Loucy (cell line): Measurements from ENCODE around the gene RAF1.

Source experiments
- H2AFZ ChIP-seq: fragments of 200-600 bp; sonication (generic); 2 replicates; pipeline ENCODE4 v1.6.0; 2016; ENCODE audit warnings: antibody characterized with exemption, mild to moderate bottlenecking, low read length, moderate library complexity
- H3F3A ChIP-seq: fragments of 200-600 bp; 2 replicates; pipeline ENCODE4 v1.6.0; 2016; ENCODE audit warnings: antibody characterized with exemption, low read depth, mild to moderate bottlenecking
- H3K27me3 ChIP-seq: fragments of 200-600 bp; sonication (generic); 2 replicates; pipeline ENCODE4 v1.6.1; 2014; ENCODE audit warnings: low read length, mild to moderate bottlenecking; ENCODE audit not compliant: insufficient read depth, poor library complexity, severe bottlenecking
- H3K36me3 ChIP-seq: fragments of 200-600 bp; sonication (generic); 2 replicates; pipeline ENCODE4 v1.6.1; 2016; ENCODE audit warnings: low read length; ENCODE audit not compliant: insufficient read depth
- H3K4me1 ChIP-seq: fragments of 200-600 bp; sonication (generic); 2 replicates; pipeline ENCODE4 v1.5.1; 2014; ENCODE audit warnings: low read length, mild to moderate bottlenecking; ENCODE audit not compliant: insufficient read depth, poor library complexity, severe bottlenecking
- H3K4me2 ChIP-seq: fragments of 200-600 bp; sonication (generic); 2 replicates; pipeline ENCODE4 v1.6.0; 2014; ENCODE audit warnings: antibody characterized with exemption, low read length, low read depth, mild to moderate bottlenecking; ENCODE audit not compliant: poor library complexity, severe bottlenecking
- H3K4me3 ChIP-seq: fragments of 200-600 bp; sonication (generic); 2 replicates; pipeline ENCODE4 v1.5.1; 2014; ENCODE audit warnings: low read length, mild to moderate bottlenecking, mixed read lengths; ENCODE audit not compliant: poor library complexity, severe bottlenecking
- H3K79me2 ChIP-seq: fragments of 200-600 bp; sonication (generic); 2 replicates; pipeline ENCODE4 v1.6.1; 2014; ENCODE audit warnings: low read length; ENCODE audit not compliant: insufficient read depth
- H3K9ac ChIP-seq: fragments of 200-600 bp; sonication (generic); 2 replicates; pipeline ENCODE4 v1.6.0; 2014; ENCODE audit warnings: mild to moderate bottlenecking, low read depth, low read length, moderate library complexity; ENCODE audit not compliant: poor library complexity, severe bottlenecking
- H3K9me2 ChIP-seq: fragments of 200-600 bp; sonication (generic); replicated peaks from 2 replicates; pipeline ENCODE4 v1.6.1; 2016; ENCODE audit warnings: low read depth, low read length, mixed read lengths
- H3K9me3 ChIP-seq: fragments of 200-600 bp; sonication (generic); 2 replicates; pipeline ENCODE4 v1.6.1; 2014; ENCODE audit warnings: mild to moderate bottlenecking, antibody characterized with exemption, low read length, low read depth; ENCODE audit not compliant: insufficient read depth
- H4K20me1 ChIP-seq: fragments of 200-600 bp; sonication (generic); 2 replicates; pipeline ENCODE4 v1.6.0; 2014; ENCODE audit warnings: antibody characterized with exemption, low read length, mild to moderate bottlenecking; ENCODE audit not compliant: insufficient read depth, poor library complexity, severe bottlenecking
- EZH2phosphoT487 ChIP-seq: fragments of 200-600 bp; IDR thresholded peaks from 2 replicates; pipeline ENCODE4 v1.6.1; 2018; ENCODE audit warnings: antibody characterized with exemption, mild to moderate bottlenecking, moderate library complexity, borderline replicate concordance
- TF ChIP-seq, protein P1 (sequence below): fragments of 200-600 bp; sonication (generic); conservative IDR thresholded peaks from 2 replicates; pipeline ENCODE4 v1.5.1; 2014; ENCODE audit warnings: mild to moderate bottlenecking, antibody characterized with exemption, low read length

RAF1 gene

DNA sequence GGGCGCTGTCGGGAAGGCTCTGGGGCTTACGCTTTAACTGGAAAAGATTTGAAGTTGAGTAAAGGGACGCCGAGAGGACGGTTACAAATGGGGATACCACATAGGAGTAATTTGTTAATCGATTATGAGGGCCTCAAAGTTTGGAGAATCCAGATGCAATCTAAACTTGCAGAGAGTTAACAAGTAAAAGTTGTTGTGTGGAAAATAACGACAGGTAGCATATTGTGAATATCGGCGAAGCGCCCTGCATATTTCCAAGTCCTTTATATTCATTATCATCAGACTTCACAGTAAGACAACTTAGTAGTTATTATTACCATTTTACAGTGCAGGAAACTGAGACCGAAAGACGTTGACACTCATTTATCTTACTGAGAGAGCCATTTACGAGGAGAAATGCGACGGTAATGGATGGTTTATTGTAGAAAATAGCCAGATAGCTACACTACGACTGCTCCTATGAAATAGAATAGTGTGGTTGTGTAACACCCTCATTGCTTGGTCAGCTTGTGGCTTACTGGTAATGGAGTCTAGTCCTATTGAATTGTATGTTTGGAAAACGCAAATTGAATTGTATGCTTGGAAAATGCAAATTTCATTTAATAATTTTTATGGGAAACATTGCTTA is 106.3 kb downstream of the RAF1 start:
- H3K4me2 ChIP-seq: peak overlapping the region; percentile 92
- no peaks in the 10 kb centered on the region for H3F3A ChIP-seq
- peak overlapping the region; percentile 93 for H2AFZ ChIP-seq
- peaks cover 48% of the 10 kb centered on the region for H3K4me1 ChIP-seq
- no peaks in the 10 kb centered on the region for H3K27me3 ChIP-seq
- H4K20me1 ChIP-seq: peaks cover 50% of the 10 kb centered on the region
- H3K9me3 ChIP-seq: no peaks in the 10 kb centered on the region
- no peak for TF ChIP-seq EZH2phosphoT487
- TF ChIP-seq, protein P1, sequence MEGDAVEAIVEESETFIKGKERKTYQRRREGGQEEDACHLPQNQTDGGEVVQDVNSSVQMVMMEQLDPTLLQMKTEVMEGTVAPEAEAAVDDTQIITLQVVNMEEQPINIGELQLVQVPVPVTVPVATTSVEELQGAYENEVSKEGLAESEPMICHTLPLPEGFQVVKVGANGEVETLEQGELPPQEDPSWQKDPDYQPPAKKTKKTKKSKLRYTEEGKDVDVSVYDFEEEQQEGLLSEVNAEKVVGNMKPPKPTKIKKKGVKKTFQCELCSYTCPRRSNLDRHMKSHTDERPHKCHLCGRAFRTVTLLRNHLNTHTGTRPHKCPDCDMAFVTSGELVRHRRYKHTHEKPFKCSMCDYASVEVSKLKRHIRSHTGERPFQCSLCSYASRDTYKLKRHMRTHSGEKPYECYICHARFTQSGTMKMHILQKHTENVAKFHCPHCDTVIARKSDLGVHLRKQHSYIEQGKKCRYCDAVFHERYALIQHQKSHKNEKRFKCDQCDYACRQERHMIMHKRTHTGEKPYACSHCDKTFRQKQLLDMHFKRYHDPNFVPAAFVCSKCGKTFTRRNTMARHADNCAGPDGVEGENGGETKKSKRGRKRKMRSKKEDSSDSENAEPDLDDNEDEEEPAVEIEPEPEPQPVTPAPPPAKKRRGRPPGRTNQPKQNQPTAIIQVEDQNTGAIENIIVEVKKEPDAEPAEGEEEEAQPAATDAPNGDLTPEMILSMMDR: no peak
- no peaks in the 10 kb centered on the region for H3K9me2 ChIP-seq
- H3K4me3 ChIP-seq: peak overlapping the region; percentile 89
- no peaks in the 10 kb centered on the region for H3K36me3 ChIP-seq
- H3K79me2 ChIP-seq: peaks cover 56% of the 10 kb centered on the region
- H3K9ac ChIP-seq: peak overlapping the region; percentile 85

DNA sequence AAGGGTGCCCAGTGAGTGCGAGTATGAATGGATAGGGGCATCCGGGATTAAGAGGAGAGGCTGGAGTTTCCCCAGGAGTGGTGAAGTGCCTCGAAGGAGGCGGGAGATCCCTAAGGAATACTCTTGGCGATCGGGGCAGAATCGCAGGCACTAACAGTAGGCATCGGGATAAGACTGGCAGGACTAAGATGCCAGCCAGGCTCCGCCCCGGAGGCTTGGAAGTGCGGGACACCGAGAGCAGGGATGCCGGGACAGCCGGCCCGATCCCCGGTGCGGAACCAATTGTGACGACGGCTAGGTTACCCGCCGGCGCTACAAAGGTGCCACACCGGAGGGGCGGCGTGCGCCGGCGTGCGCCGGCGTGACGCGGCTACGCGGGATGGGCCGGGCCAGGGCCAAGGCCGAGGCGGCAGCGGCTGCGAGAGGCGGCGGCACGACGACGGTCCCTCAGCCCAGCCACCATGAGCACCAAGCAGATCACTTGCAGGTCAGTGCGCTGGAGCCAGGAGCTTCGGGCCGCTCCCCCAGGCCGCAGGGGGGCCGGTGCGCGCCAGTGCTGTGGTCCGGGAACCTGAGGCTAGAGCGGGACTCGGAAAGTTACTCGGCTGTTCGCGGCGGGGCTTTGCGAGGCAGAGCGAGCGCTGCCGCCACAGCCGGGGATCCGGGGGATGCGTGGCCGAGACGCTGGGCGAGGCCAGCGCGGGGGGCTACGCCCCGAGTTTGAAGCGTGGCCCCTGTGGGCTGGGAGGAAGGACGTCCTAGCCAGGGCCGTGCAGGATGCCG is 107.0 kb downstream of the RAF1 start, which contains the start of gene MKRN2:
TSS of gene MKRN2 (plus strand) at position 398 of the 783 bp plus-strand sequence. CDS start at position 462, 64 bp downstream.
- H3K9ac ChIP-seq: peak within 1 kb of the TSS; percentile 85
- no peaks in the 10 kb centered on the region for H3K9me3 ChIP-seq
- H3K9me2 ChIP-seq: no peaks in the 10 kb centered on the region
- peaks cover 45% of the 10 kb centered on the region for H3K4me1 ChIP-seq
- TF ChIP-seq, protein P1: no peak
- TF ChIP-seq EZH2phosphoT487: no peak
- no peaks in the 10 kb centered on the region for H3K36me3 ChIP-seq
- no peaks in the 10 kb centered on the region for H3K27me3 ChIP-seq
- H3F3A ChIP-seq: no peaks in the 10 kb centered on the region
- peaks cover 49% of the 10 kb centered on the region for H3K79me2 ChIP-seq
- H3K4me3 ChIP-seq: peak within 1 kb of the TSS; percentile 89
- H2AFZ ChIP-seq: peak within 1 kb of the TSS; percentile 99
- peaks cover 43% of the 10 kb centered on the region for H4K20me1 ChIP-seq
- peak within 1 kb of the TSS; percentile 92 for H3K4me2 ChIP-seq

DNA sequence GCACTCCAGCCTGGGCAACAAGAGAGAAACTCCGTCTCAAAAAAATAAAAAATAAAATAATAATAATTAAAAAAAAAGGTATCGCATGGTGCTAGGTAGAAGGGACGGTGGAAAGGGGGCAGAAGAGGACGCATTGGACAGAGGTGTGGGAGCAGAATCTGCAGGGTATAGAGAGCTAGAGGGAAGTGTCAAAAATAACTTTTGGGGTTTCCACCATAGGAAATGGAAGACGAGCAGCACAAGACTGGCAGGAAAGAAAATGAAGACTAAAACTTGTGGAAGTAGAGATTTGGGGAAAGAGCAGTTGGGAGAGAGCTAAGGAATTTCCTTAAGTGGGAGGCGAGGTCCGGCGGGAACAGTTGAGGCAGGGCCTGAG is 107.6 kb downstream of the RAF1 start:
- peak overlapping the region; percentile 89 for H3K4me3 ChIP-seq
- H3F3A ChIP-seq: no peaks in the 10 kb centered on the region
- H3K4me2 ChIP-seq: peak overlapping the region; percentile 73
- no peaks in the 10 kb centered on the region for H3K9me2 ChIP-seq
- H3K9ac ChIP-seq: peak overlapping the region; percentile 85
- H2AFZ ChIP-seq: peak overlapping the region; percentile 99
- TF ChIP-seq, protein P1: no peak
- no peak for TF ChIP-seq EZH2phosphoT487
- H3K36me3 ChIP-seq: no peaks in the 10 kb centered on the region
- H3K79me2 ChIP-seq: peaks cover 44% of the 10 kb centered on the region
- peaks cover 43% of the 10 kb centered on the region for H3K4me1 ChIP-seq
- H3K9me3 ChIP-seq: no peaks in the 10 kb centered on the region
- peaks cover 37% of the 10 kb centered on the region for H4K20me1 ChIP-seq
- no peaks in the 10 kb centered on the region for H3K27me3 ChIP-seq
